GM18868 (cell line): ENCODE measurements around the gene AMHR2.

Source experiments
- ATAC-seq: cut with Tn5 transposase; IDR thresholded peaks from one replicate; pipeline ENCODE4 v1.9.1; 2021; ENCODE audit warnings: mild to moderate bottlenecking, moderate library complexity; ENCODE audit not compliant: unreplicated experiment

Gene AMHR2

GRCh38 chr12:53479331-53479730, 55.7 kb downstream of the AMHR2 start:
- no peak for ATAC-seq

GRCh38 chr12:53480491-53481442, 57.1 kb downstream of the AMHR2 start:
- ATAC-seq: no peak
